Uterus (tissue), 2 donors: ENCODE data around the gene PRIMPOL.

Experiments used
- CTCF ChIP-seq, 4 experiments: fragments of 200-600 bp in 2 of 4; fragments of 450-650 bp in 2 of 4; sonication (generic) in 2 of 4; IDR thresholded peaks; one replicate each; pipeline ENCODE4 v1.5.1; 2016 to 2019; ENCODE audit warnings: antibody characterized with exemption in 4 of 4, mild to moderate bottlenecking in 2 of 4, moderate library complexity in 1 of 4
- POLR2A ChIP-seq, 2 donors: fragments of 450-650 bp; IDR thresholded peaks; one replicate each; pipeline ENCODE4 v1.6.1; 2016; ENCODE audit warnings: antibody characterized with exemption in 2 of 2, mild to moderate bottlenecking in 1 of 2, moderate library complexity in 1 of 2

DNA sequence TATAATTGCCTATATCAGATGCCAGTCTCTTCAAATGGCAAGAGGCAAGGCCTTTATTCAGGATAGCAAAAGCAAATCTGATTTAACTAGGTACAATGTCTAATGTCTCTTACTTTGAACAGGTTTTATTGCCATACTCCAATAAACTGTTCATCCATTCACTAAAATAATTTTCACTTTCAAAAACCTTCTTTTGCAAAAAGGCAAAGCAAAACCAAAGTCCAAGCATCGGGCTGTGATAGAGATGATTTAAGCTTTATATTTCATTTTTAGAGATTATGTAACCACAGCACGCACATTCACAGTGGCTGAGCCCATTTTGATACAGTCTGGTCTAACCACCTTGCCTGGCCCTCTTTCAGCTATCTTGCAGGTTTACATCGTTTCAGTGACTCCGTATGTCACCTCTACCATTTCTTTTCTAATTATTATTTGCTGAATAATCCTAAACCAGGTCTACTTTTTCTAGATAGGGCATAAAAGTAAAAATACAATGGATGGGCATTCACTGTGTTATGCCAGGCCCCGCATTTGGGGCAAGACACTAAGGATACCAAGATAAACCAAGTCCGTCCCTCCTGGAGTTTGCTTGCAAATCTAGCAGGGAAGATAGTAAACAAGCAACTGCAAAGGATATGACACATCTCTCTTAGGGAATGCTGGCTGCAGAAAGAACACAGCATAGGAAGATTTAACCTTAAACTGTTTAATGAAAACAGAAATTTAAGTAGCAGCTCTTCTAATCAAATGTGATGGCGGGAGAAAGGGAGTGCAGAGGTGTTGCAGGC is 2.1 kb upstream of the PRIMPOL start:
- TF ChIP-seq CTCF (IDR thresholded peaks at IDR 0.05) (no peak), POLR2A (IDR thresholded peaks at IDR 0.05) (no peak)
